Thoracic aorta (tissue), 2 donors: ENCODE data around the gene NR2F6. TPM values are rescaled to one million over a fixed set of nuclear protein-coding genes. Genes with fewer than 3 reads are reported as not detected.

Source experiments
- ATAC-seq: fragments of 150-250 bp; one replicate; pipeline ENCODE4 v1.8.0; 2017; ENCODE audit warnings: low read depth; ENCODE audit not compliant: insufficient number of reproducible peaks, low FRiP score
- DNase-seq: peaks from one replicate; pipeline ENCODE4 v3.0.0-alpha.2; 2020; ENCODE audit warnings: low spot score
- H3K27ac ChIP-seq, 2 donors: fragments of 200-600 bp; sonication (generic); 1 replicate in 1 of 2; 2 replicates in 1 of 2; pipeline ENCODE4 v1.5.1; 2016; ENCODE audit warnings: mild to moderate bottlenecking in 2 of 2, moderate library complexity in 2 of 2
- H3K27me3 ChIP-seq: fragments of 200-600 bp; sonication (generic); replicated peaks from 2 replicates; pipeline ENCODE4 v1.6.0; 2016; ENCODE audit warnings: mild to moderate bottlenecking; ENCODE audit not compliant: insufficient read depth
- H3K36me3 ChIP-seq: fragments of 200-600 bp; sonication (generic); one replicate; pipeline ENCODE4 v1.5.1; 2016
- H3K4me1 ChIP-seq, 2 donors: fragments of 200-600 bp; sonication (generic); 1 replicate in 1 of 2; 2 replicates in 1 of 2; pipeline versions ENCODE4 v1.5.1 to v1.6.0; 2016; ENCODE audit warnings: low read depth in 2 of 2, mild to moderate bottlenecking in 1 of 2; ENCODE audit not compliant: control insufficient read depth in 1 of 2
- H3K4me3 ChIP-seq: fragments of 200-600 bp; sonication (generic); 2 replicates; pipeline ENCODE4 v1.5.1; 2016; ENCODE audit warnings: mild to moderate bottlenecking
- H3K9me3 ChIP-seq: fragments of 200-600 bp; sonication (generic); 2 replicates; pipeline ENCODE4 v1.5.1; 2016
- CTCF ChIP-seq: fragments of 200-600 bp; sonication (generic); IDR thresholded peaks from one replicate; pipeline ENCODE4 v1.5.1; 2019; ENCODE audit warnings: antibody characterized with exemption
- total RNA-seq, 2 donors: library from RNA; depleted of rRNA; stranded (reverse); fragments of >200 nt; gene quantifications; one replicate each; pipeline versions ENCODE4 v1.1.0 to v1.2.3, GENCODE V29; 2016

The NR2F6 gene
- total RNA-seq, 2 donors from 2014 or later, result 42.0 to 68.1 TPM

GRCh38 chr19:17242431-17243208 is 3.1 kb downstream of the NR2F6 start:
- Histone ChIP-seq H3K27ac (peak overlapping the region; percentile 75 to 87), H3K36me3 (peaks cover 6% of the 10 kb centered on the region), H3K9me3 (no peaks in the 10 kb centered on the region), H3K4me3 (peak overlapping the region; percentile 84), H3K4me1 (peaks cover 18 to 40% of the 10 kb centered on the region in 2 donors), H3K27me3 (no peaks in the 10 kb centered on the region)
- no peak for TF ChIP-seq CTCF
- ATAC-seq, result no peak
- no peak for DNase-seq

GRCh38 chr19:17240826-17241399 is 4.8 kb downstream of the NR2F6 start:
- H3K36me3 ChIP-seq, result peaks cover 6% of the 10 kb centered on the region
- no peak for ATAC-seq
- H3K27ac ChIP-seq, result peak overlapping the region; percentile 75 to 87
- no peak overlapping the region for H3K4me3 ChIP-seq
- peaks cover 25 to 39% of the 10 kb centered on the region in 2 donors for H3K4me1 ChIP-seq
- no peak for DNase-seq
- no peaks in the 10 kb centered on the region for H3K9me3 ChIP-seq
- no peaks in the 10 kb centered on the region for H3K27me3 ChIP-seq
- TF ChIP-seq CTCF, result no peak

GRCh38 chr19:17240062-17240752 is 5.5 kb downstream of the NR2F6 start:
- ATAC-seq (no peak), DNase-seq (no peak)
- no peak overlapping the region for H3K4me3 ChIP-seq
- TF ChIP-seq CTCF, result no peak
- H3K4me1 ChIP-seq, result peaks cover 26 to 42% of the 10 kb centered on the region in 2 donors
- H3K36me3 ChIP-seq, result peaks cover 6% of the 10 kb centered on the region
- peak overlapping the region in 1 of 2 donors; percentile 87 for H3K27ac ChIP-seq
- H3K9me3 ChIP-seq, result no peaks in the 10 kb centered on the region
- no peaks in the 10 kb centered on the region for H3K27me3 ChIP-seq

GRCh38 chr19:17237747-17238706 is 7.7 kb downstream of the NR2F6 start:
- H3K4me1 ChIP-seq, result peaks cover 29 to 43% of the 10 kb centered on the region in 2 donors
- H3K36me3 ChIP-seq, result peaks cover 12% of the 10 kb centered on the region
- no peak for TF ChIP-seq CTCF
- DNase-seq, result no peak
- no peaks in the 10 kb centered on the region for H3K9me3 ChIP-seq
- ATAC-seq, result no peak
- no peak overlapping the region for H3K4me3 ChIP-seq
- H3K27me3 ChIP-seq, result no peaks in the 10 kb centered on the region
- no peak overlapping the region for H3K27ac ChIP-seq
